Osteoblast (primary cell): ENCODE measurements around the gene CSNK1E. TPM values are rescaled to one million over a fixed set of nuclear protein-coding genes. Genes with fewer than 3 reads are reported as not detected.

Source experiments
- DNase-seq: peaks from one replicate; pipeline ENCODE4 v3.0.0; 2011; ENCODE audit warnings: low spot score, mixed read lengths; ENCODE audit not compliant: insufficient read length; ENCODE audit errors: missing footprints
- H2AFZ ChIP-seq: 2 replicates; pipeline ENCODE4 v1.6.0; 2011; ENCODE audit warnings: mild to moderate bottlenecking, low read length
- H3K27ac ChIP-seq: 2 replicates; pipeline ENCODE4 v1.5.1; 2011; ENCODE audit warnings: mild to moderate bottlenecking, low read depth, low read length, moderate library complexity
- H3K27me3 ChIP-seq: 2 replicates; pipeline ENCODE4 v1.6.0; 2012; ENCODE audit warnings: mild to moderate bottlenecking, control low read depth, inconsistent platforms, low read length, moderate library complexity; ENCODE audit not compliant: insufficient read depth
- H3K36me3 ChIP-seq: 2 replicates; pipeline ENCODE4 v1.5.1; 2011; ENCODE audit warnings: mild to moderate bottlenecking, low read length, control low read depth, moderate library complexity; ENCODE audit not compliant: insufficient read depth
- H3K4me1 ChIP-seq: 2 replicates; pipeline ENCODE4 v1.5.1; 2011; ENCODE audit warnings: mild to moderate bottlenecking, low read length, control low read depth, moderate library complexity; ENCODE audit not compliant: insufficient read depth
- H3K4me2 ChIP-seq: 2 replicates; pipeline ENCODE4 v1.6.0; 2011; ENCODE audit warnings: mild to moderate bottlenecking, low read length; ENCODE audit not compliant: insufficient read depth
- H3K4me3 ChIP-seq: fragments of 200-600 bp; sonication (generic); 3 replicates; pipeline ENCODE4 v1.5.1; 2012; ENCODE audit warnings: mild to moderate bottlenecking, low read length, inconsistent platforms; ENCODE audit not compliant: insufficient read depth
- H3K79me2 ChIP-seq: 2 replicates; pipeline ENCODE4 v1.6.0; 2012; ENCODE audit warnings: mild to moderate bottlenecking, low read length, control low read depth, inconsistent platforms; ENCODE audit not compliant: insufficient read depth
- H3K9me3 ChIP-seq: 2 replicates; pipeline ENCODE4 v1.5.1; 2011; ENCODE audit warnings: low read depth, low read length, control low read depth
- H4K20me1 ChIP-seq: 2 replicates; pipeline ENCODE4 v1.6.0; 2012; ENCODE audit warnings: mild to moderate bottlenecking, low read length, control low read depth; ENCODE audit not compliant: insufficient read depth
- total RNA-seq: library from RNA; depleted of rRNA; stranded (reverse); fragments of >200 nt; gene quantifications from 2 replicates; pipeline ENCODE4 v1.2.3, GENCODE V29; 2012
- TF ChIP-seq, protein P1 (sequence below): IDR thresholded peaks from 2 replicates; pipeline ENCODE4 v1.5.1; 2011; ENCODE audit warnings: mild to moderate bottlenecking, low read depth, low read length, moderate library complexity; ENCODE audit errors: extremely low read depth

The CSNK1E gene
- total RNA-seq, 1 donor = 152 TPM

GRCh38 chr22:38350444-38351359 is 33.5 kb upstream of the CSNK1E start:
- no peak overlapping the region for H3K27ac ChIP-seq
- no peak overlapping the region for H2AFZ ChIP-seq
- no peaks in the 10 kb centered on the region for H3K36me3 ChIP-seq
- TF ChIP-seq, protein P1, sequence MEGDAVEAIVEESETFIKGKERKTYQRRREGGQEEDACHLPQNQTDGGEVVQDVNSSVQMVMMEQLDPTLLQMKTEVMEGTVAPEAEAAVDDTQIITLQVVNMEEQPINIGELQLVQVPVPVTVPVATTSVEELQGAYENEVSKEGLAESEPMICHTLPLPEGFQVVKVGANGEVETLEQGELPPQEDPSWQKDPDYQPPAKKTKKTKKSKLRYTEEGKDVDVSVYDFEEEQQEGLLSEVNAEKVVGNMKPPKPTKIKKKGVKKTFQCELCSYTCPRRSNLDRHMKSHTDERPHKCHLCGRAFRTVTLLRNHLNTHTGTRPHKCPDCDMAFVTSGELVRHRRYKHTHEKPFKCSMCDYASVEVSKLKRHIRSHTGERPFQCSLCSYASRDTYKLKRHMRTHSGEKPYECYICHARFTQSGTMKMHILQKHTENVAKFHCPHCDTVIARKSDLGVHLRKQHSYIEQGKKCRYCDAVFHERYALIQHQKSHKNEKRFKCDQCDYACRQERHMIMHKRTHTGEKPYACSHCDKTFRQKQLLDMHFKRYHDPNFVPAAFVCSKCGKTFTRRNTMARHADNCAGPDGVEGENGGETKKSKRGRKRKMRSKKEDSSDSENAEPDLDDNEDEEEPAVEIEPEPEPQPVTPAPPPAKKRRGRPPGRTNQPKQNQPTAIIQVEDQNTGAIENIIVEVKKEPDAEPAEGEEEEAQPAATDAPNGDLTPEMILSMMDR = no peak
- H3K9me3 ChIP-seq = no peaks in the 10 kb centered on the region
- H3K4me1 ChIP-seq = peaks cover 5% of the 10 kb centered on the region
- H4K20me1 ChIP-seq = peaks cover 2% of the 10 kb centered on the region
- no peaks in the 10 kb centered on the region for H3K27me3 ChIP-seq
- no peak overlapping the region for H3K4me2 ChIP-seq
- H3K4me3 ChIP-seq = no peak overlapping the region
- no peaks in the 10 kb centered on the region for H3K79me2 ChIP-seq
- peak; percentile 37 for DNase-seq

- Histone ChIP-seq H3K4me3 (no peak overlapping the region), H3K36me3 (no peaks in the 10 kb centered on the region), H4K20me1 (peaks cover 2% of the 10 kb centered on the region), H3K27me3 (no peaks in the 10 kb centered on the region), H2AFZ (no peak overlapping the region), H3K27ac (no peak overlapping the region), H3K4me2 (no peak overlapping the region), H3K9me3 (no peaks in the 10 kb centered on the region), H3K4me1 (peaks cover 5% of the 10 kb centered on the region), H3K79me2 (no peaks in the 10 kb centered on the region)
- peak; percentile 18 for DNase-seq
- TF ChIP-seq, protein P1 = no peak
These were observed 31.7 kb upstream of the CSNK1E start for GRCh38 chr22:38348751-38349496.

GRCh38 chr22:38347944-38348750 is 30.9 kb upstream of the CSNK1E start:
- no peak overlapping the region for H2AFZ ChIP-seq
- peak; percentile 81 for DNase-seq
- no peak overlapping the region for H3K27ac ChIP-seq
- no peaks in the 10 kb centered on the region for H3K36me3 ChIP-seq
- H3K4me1 ChIP-seq = peaks cover 5% of the 10 kb centered on the region
- no peaks in the 10 kb centered on the region for H3K27me3 ChIP-seq
- TF ChIP-seq, protein P1 = no peak
- H3K79me2 ChIP-seq = no peaks in the 10 kb centered on the region
- H3K4me2 ChIP-seq = no peak overlapping the region
- no peaks in the 10 kb centered on the region for H3K9me3 ChIP-seq
- no peak overlapping the region for H3K4me3 ChIP-seq
- peaks cover 2% of the 10 kb centered on the region for H4K20me1 ChIP-seq
